Measurements from ENCODE around the gene FAM20C. TPM values are rescaled to one million over a fixed set of nuclear protein-coding genes. Genes with fewer than 3 reads are reported as not detected.

FAM20C gene
- total RNA-seq, 4 donors from 2014 or later: 17.3 to 20.7 (median 19.8) TPM

GRCh38 chr7:170551-171363, 21.6 kb upstream of the FAM20C start:
- intact Hi-C loops (cut with DNase I; ENCODE audit: low total_unique reads): no loop called here
- TF ChIP-seq POLR2A (IDR thresholded peaks at IDR 0.05): no peak
- TF ChIP-seq, protein P1, sequence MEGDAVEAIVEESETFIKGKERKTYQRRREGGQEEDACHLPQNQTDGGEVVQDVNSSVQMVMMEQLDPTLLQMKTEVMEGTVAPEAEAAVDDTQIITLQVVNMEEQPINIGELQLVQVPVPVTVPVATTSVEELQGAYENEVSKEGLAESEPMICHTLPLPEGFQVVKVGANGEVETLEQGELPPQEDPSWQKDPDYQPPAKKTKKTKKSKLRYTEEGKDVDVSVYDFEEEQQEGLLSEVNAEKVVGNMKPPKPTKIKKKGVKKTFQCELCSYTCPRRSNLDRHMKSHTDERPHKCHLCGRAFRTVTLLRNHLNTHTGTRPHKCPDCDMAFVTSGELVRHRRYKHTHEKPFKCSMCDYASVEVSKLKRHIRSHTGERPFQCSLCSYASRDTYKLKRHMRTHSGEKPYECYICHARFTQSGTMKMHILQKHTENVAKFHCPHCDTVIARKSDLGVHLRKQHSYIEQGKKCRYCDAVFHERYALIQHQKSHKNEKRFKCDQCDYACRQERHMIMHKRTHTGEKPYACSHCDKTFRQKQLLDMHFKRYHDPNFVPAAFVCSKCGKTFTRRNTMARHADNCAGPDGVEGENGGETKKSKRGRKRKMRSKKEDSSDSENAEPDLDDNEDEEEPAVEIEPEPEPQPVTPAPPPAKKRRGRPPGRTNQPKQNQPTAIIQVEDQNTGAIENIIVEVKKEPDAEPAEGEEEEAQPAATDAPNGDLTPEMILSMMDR (IDR thresholded peaks at IDR 0.05): no peak
- 95 to 97% methylated on average over 30 of the region's 31 CpGs for WGBS, 2 donors
- H3K4me3 ChIP-seq (ENCODE audit: low read depth, poor library complexity, severe bottlenecking): no peak overlapping the region
- DNase-seq (ENCODE audit: low spot score in 2 of 2): peak in 1 of 2 donors; percentile 1

- TF ChIP-seq, protein P1 (IDR thresholded peaks at IDR 0.05): no peak
- TF ChIP-seq POLR2A (IDR thresholded peaks at IDR 0.05): no peak
- DNase-seq (ENCODE audit: low spot score in 2 of 2): no peak
- intact Hi-C loops (cut with DNase I; ENCODE audit: low total_unique reads): no loop called here
- H3K4me3 ChIP-seq (ENCODE audit: low read depth, poor library complexity, severe bottlenecking): no peak overlapping the region
- WGBS, 2 donors: 73 to 84% methylated on average over 21 to 23 of the region's 27 CpGs
Observed at GRCh38 chr7:171364-171904, 20.9 kb upstream of the FAM20C start.

GRCh38 chr7:171912-172515, 20.4 kb upstream of the FAM20C start:
- no peak for DNase-seq (ENCODE audit: low spot score in 2 of 2)
- H3K4me3 ChIP-seq (ENCODE audit: low read depth, poor library complexity, severe bottlenecking): no peak overlapping the region
- no peak for TF ChIP-seq POLR2A (IDR thresholded peaks at IDR 0.05)
- TF ChIP-seq, protein P1 (IDR thresholded peaks at IDR 0.05): no peak
- WGBS, 2 donors: 87 to 93% methylated on average over 11 to 16 of the region's 16 CpGs
- intact Hi-C loops (cut with DNase I; ENCODE audit: low total_unique reads): no loop called here

- 74 to 84% methylated on average over 29 of the region's 29 CpGs for WGBS, 2 donors
- no peak for TF ChIP-seq POLR2A (IDR thresholded peaks at IDR 0.05)
- TF ChIP-seq, protein P1 (IDR thresholded peaks at IDR 0.05): no peak
- H3K4me3 ChIP-seq (ENCODE audit: low read depth, poor library complexity, severe bottlenecking): no peak overlapping the region
- no peak for DNase-seq (ENCODE audit: low spot score in 2 of 2)
- intact Hi-C loops (cut with DNase I; ENCODE audit: low total_unique reads): no loop called here
Observed at GRCh38 chr7:173209-173918, 19.0 kb upstream of the FAM20C start.

DNA sequence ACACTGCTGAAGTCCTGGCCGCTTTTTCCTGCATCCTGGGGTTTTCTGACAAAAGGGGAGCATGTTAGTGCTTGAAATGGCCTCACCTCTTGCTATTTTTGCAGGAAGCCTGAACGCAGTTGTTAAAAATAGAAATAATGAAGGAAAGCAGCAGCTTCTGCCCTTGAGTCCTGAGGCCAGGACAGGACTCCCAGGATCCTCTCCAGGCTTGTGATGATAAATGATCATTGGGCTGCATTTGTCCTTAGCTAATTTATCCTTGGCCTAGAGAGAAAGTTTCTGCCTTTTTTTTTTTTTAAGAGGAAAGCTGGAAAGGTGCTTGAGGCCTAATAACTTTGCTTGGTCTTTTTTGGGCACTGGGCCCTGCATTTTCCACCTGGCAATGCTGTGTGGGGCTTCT, 17.7 kb upstream of the FAM20C start:
- no peak overlapping the region for H3K4me3 ChIP-seq (ENCODE audit: low read depth, poor library complexity, severe bottlenecking)
- WGBS, 2 donors: 48 to 53% methylated on average over 2 of the region's 2 CpGs

More for the DNA sequence above, 17.7 kb upstream of the FAM20C start:
- DNase-seq (ENCODE audit: low spot score in 2 of 2): no peak
- TF ChIP-seq, protein P1 (IDR thresholded peaks at IDR 0.05): no peak
- no peak for TF ChIP-seq POLR2A (IDR thresholded peaks at IDR 0.05)
- intact Hi-C loops (cut with DNase I; ENCODE audit: low total_unique reads): no loop called here
